Measurements from ENCODE around the gene L1CAM.
"Not testable (repeated sequence)": the region's sequence is repeated elsewhere in the genome, so short reads cannot be mapped to it uniquely, and the experiment has no call there.

The L1CAM gene

GRCh38 chrX:153825042-153825441, 60.9 kb downstream of the L1CAM start:
- no peak for DNase-seq

- DNase-seq, result no peak
These were observed 61.6 kb downstream of the L1CAM start for GRCh38 chrX:153824348-153824747.

GRCh38 chrX:153821066-153821465, 64.9 kb downstream of the L1CAM start:
- DNase-seq, result no peak

GRCh38 chrX:153820601-153821000, 65.4 kb downstream of the L1CAM start:
- DNase-seq, result no peak

GRCh38 chrX:153819384-153820040, 66.5 kb downstream of the L1CAM start:
- no peak for DNase-seq

- peak; percentile 9 to 40 for DNase-seq
These were observed 67.2 kb downstream of the L1CAM start for GRCh38 chrX:153818571-153819383.

- DNase-seq, result not testable (repeated sequence)
These were observed 67.9 kb downstream of the L1CAM start for GRCh38 chrX:153818064-153818463.

GRCh38 chrX:153816831-153817690, 68.9 kb downstream of the L1CAM start:
- no peak for DNase-seq

GRCh38 chrX:153814591-153815315, 71.2 kb downstream of the L1CAM start:
- DNase-seq, result no peak

- no peak for DNase-seq
These were observed 72.8 kb downstream of the L1CAM start for GRCh38 chrX:153813161-153813560.

- no peak for DNase-seq
These were observed 73.8 kb downstream of the L1CAM start for GRCh38 chrX:153812220-153812619.
